NCI-H128 (cell line): ENCODE measurements around the gene FNDC3B.

Experiments
- DNase-seq: peaks from one replicate; lab custom pipeline; 2025; ENCODE audit not compliant: unreplicated experiment; lab: John Stamatoyannopoulos, UW

FNDC3B gene

GRCh38 chr3:172256101-172256734 lies 216.8 kb downstream of the FNDC3B start:
- DNase-seq: no peak

GRCh38 chr3:172257648-172258400 lies 218.4 kb downstream of the FNDC3B start:
- no peak for DNase-seq

- no peak for DNase-seq
Observed at GRCh38 chr3:172258624-172259023, 219.2 kb downstream of the FNDC3B start.

GRCh38 chr3:172259111-172259541 lies 219.7 kb downstream of the FNDC3B start:
- no peak for DNase-seq

GRCh38 chr3:172259726-172260248 lies 220.4 kb downstream of the FNDC3B start:
- no peak for DNase-seq

GRCh38 chr3:172260381-172260780 lies 221.0 kb downstream of the FNDC3B start:
- no peak for DNase-seq

- no peak for DNase-seq
Observed at GRCh38 chr3:172261054-172261453, 221.7 kb downstream of the FNDC3B start.

GRCh38 chr3:172262991-172263608 lies 223.7 kb downstream of the FNDC3B start:
- DNase-seq: no peak

GRCh38 chr3:172263781-172264486 lies 224.6 kb downstream of the FNDC3B start:
- DNase-seq: no peak

- DNase-seq: no peak
Observed at GRCh38 chr3:172266103-172266502, 226.7 kb downstream of the FNDC3B start.

GRCh38 chr3:172268425-172268824 lies 229.0 kb downstream of the FNDC3B start:
- DNase-seq: no peak

GRCh38 chr3:172268868-172269267 lies 229.5 kb downstream of the FNDC3B start:
- DNase-seq: no peak

GRCh38 chr3:172270557-172271166 lies 231.3 kb downstream of the FNDC3B start:
- no peak for DNase-seq

- DNase-seq: no peak
Observed at GRCh38 chr3:172271386-172271976, 232.1 kb downstream of the FNDC3B start.

GRCh38 chr3:172272698-172273097 lies 233.3 kb downstream of the FNDC3B start:
- no peak for DNase-seq

- DNase-seq: no peak
Observed at GRCh38 chr3:172273378-172273777, 234.0 kb downstream of the FNDC3B start.

- no peak for DNase-seq
Observed at GRCh38 chr3:172274906-172275305, 235.5 kb downstream of the FNDC3B start.

- no peak for DNase-seq
Observed at GRCh38 chr3:172275586-172275985, 236.2 kb downstream of the FNDC3B start.

- no peak for DNase-seq
Observed at GRCh38 chr3:172276103-172276502, 236.7 kb downstream of the FNDC3B start.

- DNase-seq: no peak
Observed at GRCh38 chr3:172277151-172277652, 237.8 kb downstream of the FNDC3B start.
